Upper lobe of left lung (tissue), 4 donors: Measurements from ENCODE around the gene TPBGL.

Source experiments
- CTCF ChIP-seq, 6 experiments: fragments of 450-650 bp in 4 of 6; fragments of 200-600 bp in 2 of 6; sonication (generic) in 2 of 6; IDR thresholded peaks; one replicate each; pipeline ENCODE4 v1.5.1; 2016 to 2019; ENCODE audit warnings: antibody characterized with exemption in 6 of 6
- POLR2AphosphoS5 ChIP-seq, 2 donors: sonication (generic); formaldehyde crosslinking; IDR thresholded peaks; one replicate each; pipeline ENCODE4 v1.5.1; 2017; ENCODE audit warnings: antibody characterized with exemption in 2 of 2

GRCh38 chr11:75268626-75269366 lies 28.2 kb downstream of the TPBGL start:
- TF ChIP-seq CTCF (IDR thresholded peaks at IDR 0.05) (no peak), POLR2AphosphoS5 (IDR thresholded peaks at IDR 0.05) (no peak)
